ENCODE data around the gene PPM1H.

DNA sequence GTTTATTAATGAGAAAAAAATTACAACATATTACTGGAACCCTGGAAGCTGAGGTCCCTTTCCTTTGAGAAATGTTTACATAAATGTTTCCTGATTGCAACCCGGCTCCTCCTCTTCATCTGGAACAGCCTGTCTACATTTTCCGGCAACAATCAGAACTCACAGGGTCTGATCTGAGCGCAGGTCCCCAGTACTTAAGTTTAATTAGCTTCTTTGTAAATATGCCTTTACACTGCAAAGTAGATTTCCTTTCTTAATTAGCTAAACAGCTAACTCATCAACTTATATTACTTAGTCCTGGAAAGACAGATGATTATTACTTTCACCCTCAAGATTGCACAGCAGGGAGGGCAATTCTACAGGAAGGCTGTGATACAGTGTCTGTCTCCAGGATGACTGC is 255.3 kb downstream of the PPM1H start:
- TF ChIP-seq, protein P1, sequence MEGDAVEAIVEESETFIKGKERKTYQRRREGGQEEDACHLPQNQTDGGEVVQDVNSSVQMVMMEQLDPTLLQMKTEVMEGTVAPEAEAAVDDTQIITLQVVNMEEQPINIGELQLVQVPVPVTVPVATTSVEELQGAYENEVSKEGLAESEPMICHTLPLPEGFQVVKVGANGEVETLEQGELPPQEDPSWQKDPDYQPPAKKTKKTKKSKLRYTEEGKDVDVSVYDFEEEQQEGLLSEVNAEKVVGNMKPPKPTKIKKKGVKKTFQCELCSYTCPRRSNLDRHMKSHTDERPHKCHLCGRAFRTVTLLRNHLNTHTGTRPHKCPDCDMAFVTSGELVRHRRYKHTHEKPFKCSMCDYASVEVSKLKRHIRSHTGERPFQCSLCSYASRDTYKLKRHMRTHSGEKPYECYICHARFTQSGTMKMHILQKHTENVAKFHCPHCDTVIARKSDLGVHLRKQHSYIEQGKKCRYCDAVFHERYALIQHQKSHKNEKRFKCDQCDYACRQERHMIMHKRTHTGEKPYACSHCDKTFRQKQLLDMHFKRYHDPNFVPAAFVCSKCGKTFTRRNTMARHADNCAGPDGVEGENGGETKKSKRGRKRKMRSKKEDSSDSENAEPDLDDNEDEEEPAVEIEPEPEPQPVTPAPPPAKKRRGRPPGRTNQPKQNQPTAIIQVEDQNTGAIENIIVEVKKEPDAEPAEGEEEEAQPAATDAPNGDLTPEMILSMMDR (IDR thresholded peaks at IDR 0.05; ENCODE audit: low read depth, low read length): no peak
- no peak for TF ChIP-seq EZH2phosphoT487 (IDR thresholded peaks at IDR 0.05; ENCODE audit: low read depth)

Measured in OCI-LY3 (cell line).